Mesenteric fat pad (tissue), 1 donor: ENCODE measurements around the gene LILRB4. TPM values are rescaled to one million over a fixed set of nuclear protein-coding genes. Genes with fewer than 3 reads are reported as not detected.
"Not testable (repeated sequence)": the region's sequence is repeated elsewhere in the genome, so short reads cannot be mapped to it uniquely, and the experiment has no call there.

Experiments
- DNase-seq: peaks from one replicate; pipeline ENCODE4 v3.0.0-alpha.2; 2020; ENCODE audit warnings: low spot score
- long read RNA-seq: library from polyadenylated mRNA; unstranded; transcript quantifications from one replicate; pipeline ENCODE4 v2.0.0, GENCODE V29; 2020
- total RNA-seq: library from RNA; stranded (reverse); fragmentation: NEBNext Ultra II Directional; extraction: Animal tissue kit (Norgen Biotek cat#: 25700); gene quantifications from one replicate; pipeline ENCODE4 v1.2.1, GENCODE V29; 2021
- donor health status: DM: yes; HTN: yes; CAD: no.

The LILRB4 gene
- 14.2 TPM for total RNA-seq
- long read RNA-seq, transcript LILRB4-205 (12 exons, 1,761 nt) = major isoform, 5 of 35 reads
- long read RNA-seq, partial matches to known transcripts = 5 of 35 reads
- long read RNA-seq, other reads (novel, unspliced or antisense) = 24 of 35 reads

DNA sequence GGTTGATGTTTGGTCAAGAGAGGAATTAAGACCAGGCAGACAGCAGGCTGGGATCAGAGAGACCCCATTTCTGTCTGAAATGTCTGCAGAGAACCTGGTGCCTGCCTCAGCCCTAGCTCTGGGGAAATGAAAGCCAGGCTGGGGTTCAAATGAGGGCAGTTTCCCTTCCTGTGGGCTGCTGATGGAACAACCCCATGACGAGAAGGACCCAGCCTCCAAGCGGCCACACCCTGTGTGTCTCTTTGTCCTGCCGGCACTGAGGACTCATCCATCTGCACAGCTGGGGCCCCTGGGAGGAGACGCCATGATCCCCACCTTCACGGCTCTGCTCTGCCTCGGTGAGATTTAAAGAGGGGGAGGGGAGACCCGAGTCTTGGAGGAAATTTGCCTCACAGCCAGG is at the start of gene LILRB4:
Gene LILRB4, plus strand, starts transcription at position 256 of the 400 bp plus-strand sequence. Its CDS starts 49 bp downstream, at position 305.
- no peak for DNase-seq

DNA sequence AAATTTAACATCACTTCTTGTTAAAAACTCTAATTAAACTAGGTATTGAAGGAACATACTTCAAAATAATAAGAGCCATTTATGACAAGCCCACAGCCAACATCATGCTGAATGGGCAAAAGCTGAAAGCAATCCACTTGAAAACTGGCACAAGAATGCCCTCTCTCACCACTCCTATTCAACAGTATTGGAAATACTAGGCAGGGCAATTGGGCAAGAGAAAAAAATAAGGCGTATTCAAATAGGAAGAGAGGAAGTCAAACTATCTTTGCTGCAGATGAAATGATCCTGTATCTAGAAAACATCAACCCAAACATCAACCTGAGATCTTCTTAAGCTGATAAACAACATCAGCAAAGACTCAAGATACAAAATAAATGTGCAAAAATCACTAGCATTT is 48.1 kb upstream of the LILRB4 start:
- DNase-seq = no peak

DNA sequence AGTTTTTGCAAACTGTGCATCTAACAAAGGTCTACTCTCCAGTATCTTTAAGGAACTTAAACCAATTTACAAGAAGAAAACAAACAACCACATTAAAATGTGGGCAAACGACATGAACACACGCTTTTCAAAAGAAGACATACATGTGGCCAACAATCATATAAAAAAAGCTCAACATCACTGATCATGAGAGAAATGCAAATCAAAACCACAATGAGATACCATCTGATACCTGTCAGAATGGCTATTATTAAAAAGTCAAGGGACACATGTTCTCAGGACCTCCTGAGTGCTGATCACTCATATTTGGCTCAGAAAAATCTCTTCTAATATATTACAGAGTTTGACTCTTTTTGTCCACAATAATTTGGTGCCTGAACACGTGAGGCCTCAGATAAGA is 46.7 kb upstream of the LILRB4 start:
- DNase-seq = no peak

DNA sequence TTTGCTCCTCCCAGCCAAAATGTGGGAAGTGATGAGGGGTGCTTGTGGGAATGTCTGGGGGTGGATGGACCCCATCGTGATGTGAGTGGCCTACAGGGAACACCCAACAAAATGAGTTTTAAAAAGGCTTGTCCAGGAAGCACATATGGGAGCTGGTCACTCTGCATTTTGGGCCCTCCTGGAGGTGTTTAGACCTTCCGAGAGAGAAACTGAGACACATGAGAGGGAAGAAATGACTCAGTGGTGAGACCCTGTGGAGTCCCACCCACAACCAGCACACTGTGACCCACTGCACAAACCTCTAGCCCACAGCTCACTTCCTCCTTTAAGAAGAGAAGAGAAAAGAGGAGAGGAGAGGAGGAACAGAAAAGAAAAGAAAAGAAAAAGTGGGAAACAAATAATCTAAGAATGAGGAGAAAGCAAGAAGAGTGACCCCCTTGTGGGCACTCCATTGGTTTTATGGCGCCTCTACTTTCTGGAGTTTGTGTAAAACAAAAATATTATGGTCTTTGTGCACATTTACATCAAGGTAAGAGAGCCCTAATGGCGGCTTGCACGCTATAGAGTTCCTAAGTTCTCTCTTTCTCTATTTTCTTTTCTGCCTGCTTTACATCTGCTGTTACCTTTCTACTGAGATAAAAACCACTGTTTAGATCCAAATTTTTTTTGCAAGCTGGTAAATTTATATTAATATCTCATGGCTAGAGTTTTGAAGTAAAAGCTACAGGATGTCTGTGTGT is 45.8 kb upstream of the LILRB4 start:
- no peak for DNase-seq

DNA sequence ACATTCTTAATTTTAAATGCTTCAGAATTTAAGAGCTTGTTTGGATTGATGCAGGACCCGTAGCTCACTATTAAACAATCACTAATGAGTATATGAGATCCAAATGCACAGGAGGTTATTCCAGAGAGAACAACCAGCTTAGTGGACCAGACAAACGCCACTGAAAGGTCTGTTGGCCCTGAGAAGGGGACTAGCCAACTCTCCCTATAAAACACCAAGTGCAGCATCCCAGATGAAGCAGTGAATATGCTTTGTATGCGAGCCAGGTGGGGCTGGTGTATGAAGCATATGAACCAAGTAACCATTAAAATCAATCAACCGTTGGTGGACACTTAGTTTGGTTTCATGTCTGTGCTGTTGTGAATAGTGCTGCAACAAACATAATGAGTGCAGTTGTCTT is 42.3 kb upstream of the LILRB4 start:
- DNase-seq = no peak

DNA sequence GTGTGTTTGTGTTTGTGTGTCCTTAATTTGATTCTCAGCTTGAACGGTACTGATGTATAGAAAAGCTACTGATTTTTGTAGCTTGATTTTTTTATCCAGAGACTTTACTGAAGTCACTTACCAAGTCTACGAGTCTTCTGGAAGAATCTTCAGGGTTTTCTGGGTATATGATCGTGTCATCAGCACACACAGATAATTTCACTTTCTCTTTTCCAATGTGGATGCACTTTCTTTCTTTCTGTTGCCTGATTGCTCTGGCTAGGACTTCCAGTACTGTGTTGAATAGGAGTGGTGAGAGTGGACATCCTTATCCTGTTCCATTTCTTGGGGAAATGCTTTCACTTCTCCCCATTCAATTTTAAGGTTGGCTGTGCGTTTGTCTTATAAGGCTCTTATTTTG is 40.4 kb upstream of the LILRB4 start:
- no peak for DNase-seq

DNA sequence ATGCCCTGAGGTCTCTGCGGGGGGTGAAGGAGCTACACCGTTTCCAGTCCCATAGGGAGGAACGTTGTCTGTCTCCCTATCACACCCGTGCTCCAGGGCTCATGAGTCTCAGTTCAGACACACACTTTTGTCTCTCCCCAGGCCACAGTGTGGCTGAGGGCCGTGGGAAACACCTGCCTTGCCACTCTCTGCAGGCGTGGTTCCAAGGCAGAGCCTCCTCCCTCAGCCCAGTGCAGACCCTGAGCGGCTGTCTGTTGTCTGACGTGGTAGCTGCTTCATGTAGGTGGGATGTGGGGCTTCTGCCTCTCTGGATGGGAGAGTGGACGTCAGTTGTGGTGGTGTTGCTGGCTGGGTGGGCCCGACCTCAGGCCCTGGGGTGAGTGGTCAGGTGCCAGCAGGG is 38.6 kb upstream of the LILRB4 start:
- not testable (repeated sequence) for DNase-seq

DNA sequence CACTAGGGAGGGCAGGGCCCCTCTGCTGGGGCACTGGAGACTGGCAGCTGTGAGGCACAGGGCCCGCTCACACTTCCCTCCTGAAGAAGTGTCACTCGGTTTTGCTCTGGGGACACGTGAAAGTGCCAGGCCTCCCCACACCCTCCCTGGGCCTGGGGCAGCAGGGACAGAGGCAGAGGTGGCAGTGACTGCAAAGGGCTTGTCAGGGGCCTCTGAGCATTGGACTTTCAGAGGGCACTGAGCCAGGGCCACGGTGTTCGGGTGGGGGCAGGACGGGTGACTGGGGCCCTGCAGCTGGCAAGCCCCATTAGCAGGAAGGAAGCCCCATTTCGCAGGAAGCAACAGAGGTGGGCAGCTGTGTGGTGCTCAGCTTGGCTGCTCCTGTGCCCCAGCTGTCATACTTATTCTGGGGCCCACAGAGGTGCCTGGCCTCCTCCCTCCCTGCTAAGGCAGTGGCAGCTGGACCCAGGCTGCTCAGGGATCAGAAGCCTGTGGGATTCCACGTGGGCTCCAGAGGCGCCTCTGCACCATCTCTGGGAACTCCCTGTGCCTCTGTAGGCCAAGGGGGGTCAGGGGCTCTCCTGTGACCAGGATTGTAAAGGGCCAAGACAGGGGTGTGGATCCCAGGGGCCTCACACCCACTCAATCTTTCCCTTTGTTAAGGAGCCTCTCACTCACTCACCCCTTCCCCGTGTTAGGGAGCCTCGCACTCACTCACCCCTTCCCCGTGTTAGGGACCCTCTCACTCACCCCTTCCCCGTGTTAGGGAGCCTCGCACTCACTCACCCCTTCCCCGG is 37.7 kb upstream of the LILRB4 start:
- not testable (repeated sequence) for DNase-seq

DNA sequence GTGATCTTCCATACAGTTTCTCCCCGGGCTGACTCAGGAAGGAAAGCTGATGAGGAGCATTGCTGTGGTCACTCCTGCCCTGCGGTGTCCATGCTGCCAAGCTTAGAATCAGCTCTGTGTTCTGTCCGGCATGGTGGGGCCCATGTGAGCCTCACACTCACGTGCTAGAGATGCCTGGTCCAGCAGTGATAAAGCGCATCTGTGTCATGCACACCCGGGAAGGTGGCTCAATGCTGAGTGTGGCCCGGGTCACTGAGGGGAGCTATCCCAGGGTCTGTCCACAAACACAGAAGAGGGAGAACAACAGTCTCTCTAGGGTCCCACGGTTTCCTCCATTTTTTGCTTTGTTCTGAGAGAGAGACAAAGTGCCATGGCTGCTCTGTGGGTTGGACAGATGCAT is 36.0 kb upstream of the LILRB4 start:
- DNase-seq = no peak

DNA sequence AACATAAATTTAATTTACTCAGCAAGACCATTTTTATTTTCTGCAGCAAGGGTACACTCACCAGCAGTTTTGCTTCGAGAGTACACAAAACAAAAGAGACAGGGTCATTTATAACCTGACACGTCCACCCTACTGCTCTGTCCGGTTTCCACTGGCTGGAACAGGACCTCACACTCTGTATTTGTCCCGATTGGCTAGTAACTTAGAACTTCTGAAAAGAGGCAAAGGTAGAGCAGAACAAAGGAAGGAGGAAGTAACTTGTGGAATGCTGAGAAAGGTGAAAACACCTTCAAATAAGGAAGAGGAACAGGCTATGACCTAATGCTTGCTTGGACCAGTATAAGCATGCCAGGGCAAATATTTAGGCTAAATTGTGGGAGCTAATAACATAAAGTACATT is 34.9 kb upstream of the LILRB4 start:
- DNase-seq = not testable (repeated sequence)

DNA sequence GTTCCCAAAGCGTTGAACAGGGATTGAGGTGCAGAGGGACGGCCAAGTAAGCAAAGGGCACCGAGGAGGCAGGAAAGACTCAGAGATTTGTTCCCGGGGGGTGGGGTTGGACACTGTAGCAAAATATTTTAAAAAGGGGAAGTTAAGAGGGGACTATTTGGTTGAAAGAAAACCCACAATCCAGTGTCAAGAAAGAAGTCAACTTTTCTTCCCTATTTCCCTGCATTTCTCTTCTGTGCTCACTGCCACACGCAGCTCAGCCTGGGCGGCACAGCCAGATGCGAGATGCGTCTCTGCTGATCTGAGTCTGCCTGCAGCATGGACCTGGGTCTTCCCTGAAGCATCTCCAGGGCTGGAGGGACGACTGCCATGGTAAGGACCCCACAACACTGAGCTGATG is 32.5 kb upstream of the LILRB4 start, which contains the start of gene LILRB1:
Gene LILRB1, plus strand, starts transcription at position 223 of the 400 bp plus-strand sequence. CDS start 590 bp downstream, outside the sequence.
- not testable (repeated sequence) for DNase-seq

DNA sequence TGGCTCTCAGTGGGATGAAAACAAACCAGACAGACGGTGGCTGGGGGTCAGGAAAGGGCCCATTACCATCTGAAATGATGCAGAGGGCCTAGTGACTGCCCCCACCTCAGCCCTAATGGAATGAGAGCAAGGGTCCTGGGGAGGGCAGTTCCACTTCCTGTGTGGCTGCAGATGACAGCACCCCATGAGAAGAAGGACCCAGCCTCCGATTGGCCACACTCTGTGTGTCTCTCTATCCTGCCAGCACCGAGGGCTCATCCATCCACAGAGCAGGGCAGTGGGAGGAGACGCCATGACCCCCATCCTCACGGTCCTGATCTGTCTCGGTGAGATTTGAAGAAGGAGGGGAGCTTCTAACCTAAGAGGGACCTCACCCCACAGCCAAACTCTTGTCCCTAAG is 32.0 kb upstream of the LILRB4 start:
- no peak for DNase-seq

DNA sequence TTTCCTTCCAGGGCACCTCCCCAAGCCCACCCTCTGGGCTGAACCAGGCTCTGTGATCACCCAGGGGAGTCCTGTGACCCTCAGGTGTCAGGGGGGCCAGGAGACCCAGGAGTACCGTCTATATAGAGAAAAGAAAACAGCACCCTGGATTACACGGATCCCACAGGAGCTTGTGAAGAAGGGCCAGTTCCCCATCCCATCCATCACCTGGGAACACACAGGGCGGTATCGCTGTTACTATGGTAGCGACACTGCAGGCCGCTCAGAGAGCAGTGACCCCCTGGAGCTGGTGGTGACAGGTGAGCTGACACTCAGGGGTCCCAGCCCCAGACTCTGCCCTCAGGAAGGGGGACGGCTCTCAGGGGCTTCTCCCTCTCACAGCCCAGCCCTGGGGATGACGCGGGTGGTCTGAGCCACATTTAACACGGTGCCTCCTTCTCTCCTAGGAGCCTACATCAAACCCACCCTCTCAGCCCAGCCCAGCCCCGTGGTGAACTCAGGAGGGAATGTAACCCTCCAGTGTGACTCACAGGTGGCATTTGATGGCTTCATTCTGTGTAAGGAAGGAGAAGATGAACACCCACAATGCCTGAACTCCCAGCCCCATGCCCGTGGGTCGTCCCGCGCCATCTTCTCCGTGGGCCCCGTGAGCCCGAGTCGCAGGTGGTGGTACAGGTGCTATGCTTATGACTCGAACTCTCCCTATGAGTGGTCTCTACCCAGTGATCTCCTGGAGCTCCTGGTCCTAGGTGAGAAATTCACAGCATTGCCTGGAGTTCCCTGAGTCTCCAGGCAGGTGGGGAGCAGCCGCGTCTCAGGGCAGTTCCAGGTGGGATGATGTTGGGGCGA is 31.1 kb upstream of the LILRB4 start:
- DNase-seq = not testable (repeated sequence)

DNA sequence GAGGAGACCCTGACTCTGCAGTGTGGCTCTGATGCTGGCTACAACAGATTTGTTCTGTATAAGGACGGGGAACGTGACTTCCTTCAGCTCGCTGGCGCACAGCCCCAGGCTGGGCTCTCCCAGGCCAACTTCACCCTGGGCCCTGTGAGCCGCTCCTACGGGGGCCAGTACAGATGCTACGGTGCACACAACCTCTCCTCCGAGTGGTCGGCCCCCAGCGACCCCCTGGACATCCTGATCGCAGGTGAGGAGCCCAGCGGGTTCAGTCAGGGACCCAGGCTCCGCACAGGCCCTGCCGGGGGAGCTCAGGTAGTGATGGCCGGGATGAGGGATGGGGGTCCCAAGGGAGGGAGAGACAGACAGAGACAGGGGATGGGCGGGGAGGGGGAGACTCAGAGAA is 30.3 kb upstream of the LILRB4 start:
- DNase-seq = not testable (repeated sequence)

DNA sequence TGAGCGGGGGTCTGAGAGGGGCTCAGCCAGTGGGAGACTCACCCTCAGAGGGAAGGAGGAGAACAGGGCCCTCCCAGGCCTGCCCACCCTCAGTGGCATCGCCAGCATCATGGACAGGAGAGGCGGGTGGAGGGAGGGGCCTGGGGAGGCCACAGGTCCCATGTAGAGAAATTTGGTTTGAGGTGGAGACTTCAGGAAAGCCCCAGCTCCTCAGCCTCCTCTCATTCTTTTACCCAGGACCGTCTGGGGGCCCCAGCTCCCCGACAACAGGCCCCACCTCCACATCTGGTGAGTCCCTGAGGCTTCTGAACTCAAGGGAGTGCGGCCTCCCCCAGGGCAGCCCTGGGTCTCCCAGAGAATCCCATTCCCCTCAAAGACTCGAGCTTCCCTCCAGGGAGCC is 29.4 kb upstream of the LILRB4 start:
- no peak for DNase-seq

DNA sequence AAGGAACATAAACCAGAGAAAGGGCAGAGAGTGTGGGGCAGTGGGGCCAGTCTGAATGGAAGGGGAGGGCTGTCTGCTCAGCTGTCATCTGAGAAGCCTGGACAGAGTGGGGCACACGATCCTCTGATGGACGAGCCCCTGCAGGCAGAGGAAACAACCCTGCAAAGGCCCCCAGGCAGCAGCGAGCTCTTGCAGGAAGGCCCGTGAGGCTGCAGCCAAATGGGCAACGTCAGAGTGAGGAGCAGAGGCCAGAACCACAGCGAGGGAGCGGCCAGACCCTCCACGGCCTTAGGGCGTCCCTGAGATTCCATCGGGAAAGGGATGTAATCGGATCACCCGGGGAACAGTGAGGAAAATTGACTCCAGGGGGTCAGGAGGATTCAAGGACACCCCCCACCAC is 26.7 kb upstream of the LILRB4 start:
- not testable (repeated sequence) for DNase-seq

DNA sequence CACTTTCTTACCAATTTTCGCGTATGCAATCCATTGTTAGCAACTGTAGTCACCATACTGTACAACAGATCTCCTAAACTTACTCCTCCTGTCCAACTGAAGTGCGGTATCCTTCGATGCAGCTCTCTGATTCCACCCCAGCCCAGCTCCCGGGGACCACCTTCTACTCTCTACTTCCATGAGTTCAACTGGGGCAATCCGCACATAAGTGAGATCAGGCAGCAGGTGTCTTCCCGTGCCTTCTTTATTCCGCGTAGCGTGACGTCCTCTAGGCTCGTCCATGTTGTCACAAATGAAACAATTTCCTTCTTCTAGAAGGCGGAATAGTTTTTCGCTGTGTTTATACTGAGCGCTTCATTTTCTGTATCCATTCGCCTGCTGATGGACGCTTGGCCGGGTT is 24.1 kb upstream of the LILRB4 start:
- no peak for DNase-seq

DNA sequence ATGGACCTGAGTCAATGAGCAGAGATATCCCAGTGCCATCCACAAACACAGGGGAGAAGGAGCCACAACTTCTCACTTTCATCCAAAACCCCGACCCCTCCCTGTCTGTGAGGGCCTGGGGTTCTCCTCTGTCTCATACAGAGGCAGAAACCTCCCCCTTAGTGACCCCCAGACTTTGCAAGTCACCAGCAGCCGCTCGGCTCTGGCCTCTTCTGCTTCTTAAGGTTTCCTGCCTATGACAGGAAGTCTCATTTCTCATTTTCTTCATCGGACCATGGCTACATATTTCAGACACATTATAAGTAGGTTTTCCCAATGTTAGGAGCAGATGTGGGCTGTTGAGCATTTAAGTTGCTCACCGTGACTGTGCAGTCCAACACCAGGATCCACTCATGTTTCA is 19.8 kb upstream of the LILRB4 start:
- not testable (repeated sequence) for DNase-seq

DNA sequence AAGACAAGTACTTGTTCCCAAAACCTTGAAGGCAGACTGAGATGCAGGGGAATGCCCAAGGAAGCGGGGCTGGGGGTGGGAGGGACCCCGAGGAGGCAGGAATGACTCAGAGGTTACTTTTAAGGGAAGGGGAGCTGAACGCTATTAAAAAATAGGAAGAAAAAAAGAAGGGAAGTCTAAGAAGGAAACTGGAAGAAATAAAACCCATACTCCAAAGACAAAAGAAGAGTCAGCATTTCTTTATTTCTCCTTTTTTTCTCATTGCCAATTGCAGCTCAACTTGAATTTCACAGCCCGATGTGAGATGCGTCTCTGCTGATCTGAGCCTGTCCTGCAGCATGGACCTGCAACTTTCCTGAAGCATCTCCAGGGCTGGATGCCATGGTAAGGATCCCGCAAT is 19.2 kb upstream of the LILRB4 start:
- DNase-seq = not testable (repeated sequence)

DNA sequence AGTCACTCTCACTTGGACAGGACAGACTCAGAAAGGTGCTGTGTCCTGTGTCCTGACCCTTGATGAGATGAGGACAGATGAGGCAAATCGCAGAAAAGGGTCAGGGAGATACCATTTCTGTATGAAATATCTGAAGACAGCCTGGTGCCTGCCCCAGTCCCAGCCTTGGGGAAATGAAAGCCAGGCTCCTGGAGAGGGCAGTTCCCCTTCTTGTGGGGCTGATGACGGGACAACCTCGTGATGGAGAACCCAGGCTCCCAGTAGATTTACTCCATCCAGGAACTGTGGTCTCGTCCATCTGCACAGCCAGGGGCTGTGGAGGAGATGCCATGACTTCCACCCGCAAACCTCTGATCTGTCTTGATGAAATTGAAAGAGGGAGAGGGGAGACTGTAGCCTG is 18.7 kb upstream of the LILRB4 start:
- DNase-seq = no peak

DNA sequence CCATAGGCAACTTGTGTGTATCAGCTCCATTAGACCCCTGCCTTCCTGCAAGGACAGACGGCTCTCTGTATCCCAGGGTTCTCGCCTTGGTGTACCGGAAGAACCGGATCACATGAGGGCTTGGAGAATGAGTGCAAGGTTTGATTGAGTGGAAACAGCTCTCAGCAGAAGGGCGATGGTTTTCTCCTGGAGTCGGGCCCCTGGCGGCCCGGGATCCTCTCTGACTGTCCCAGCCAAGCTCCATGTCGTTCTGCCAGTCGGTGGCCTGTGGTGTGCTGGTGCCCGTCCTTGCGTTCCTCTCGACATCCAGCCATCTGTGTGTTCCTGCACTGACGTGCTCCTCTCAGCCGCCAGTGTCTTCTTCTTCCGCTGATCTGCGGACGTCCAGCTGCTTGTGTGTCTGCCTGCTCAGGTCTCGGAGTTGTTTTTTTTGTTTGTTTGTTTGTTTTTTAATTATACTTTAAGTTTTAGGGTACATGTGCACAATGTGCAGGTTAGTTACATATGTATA is 16.4 kb upstream of the LILRB4 start:
- no peak for DNase-seq
